ENCODE measurements around the gene IL11. TPM values are rescaled to one million over a fixed set of nuclear protein-coding genes. Genes with fewer than 3 reads are reported as not detected.

IL11 gene
- total and polyA plus RNA-seq, 4 donors, result 0.26 to 0.74 (median 0.41) TPM; not detected in 1

DNA sequence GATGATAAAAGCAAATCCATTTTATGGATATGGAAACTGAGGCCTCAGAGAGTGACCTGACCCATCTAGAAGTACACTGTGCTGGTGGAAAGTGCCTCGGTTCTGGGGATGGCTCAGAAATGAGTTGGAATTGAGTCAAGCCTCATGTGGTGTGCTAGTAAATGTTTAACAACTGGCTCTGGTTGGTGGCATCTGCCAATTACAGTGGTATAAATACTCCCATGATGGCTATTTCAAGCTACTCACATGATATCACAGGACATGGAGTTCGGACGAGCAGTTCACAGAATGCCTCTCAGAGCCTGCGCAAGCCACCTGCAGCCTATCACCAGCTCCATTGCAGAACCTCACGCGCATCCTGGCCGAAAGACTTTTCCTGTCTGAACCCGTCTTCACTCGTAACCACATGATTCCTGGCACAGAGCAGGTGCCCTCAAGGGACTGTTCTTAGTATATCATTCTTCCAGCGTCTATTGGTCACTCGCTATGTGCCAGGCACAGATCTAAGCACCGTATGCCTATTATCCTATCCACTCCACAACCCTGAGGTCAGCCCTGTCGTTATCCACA is 54.2 kb downstream of the IL11 start:
- Histone ChIP-seq H3K27ac (ENCODE audit: low read depth in 1 of 2, low read length in 1 of 2) (no peak overlapping the region), H3K4me3 (no peak overlapping the region), H3K9me3 (ENCODE audit: control insufficient read depth in 4 of 4, insufficient read depth in 3 of 4, low read length in 3 of 4) (peaks cover 0 to 2% (median 0%) of the 10 kb centered on the region in 4 donors), H3K27me3 (ENCODE audit: control insufficient read depth in 3 of 3, insufficient read depth in 3 of 3, low read length in 2 of 3) (no peaks in the 10 kb centered on the region), H3K4me1 (ENCODE audit: control insufficient read depth in 5 of 5, insufficient read depth in 5 of 5, low read length in 5 of 5) (no peaks in the 10 kb centered on the region), H3K9ac (ENCODE audit: insufficient read depth in 1 of 2, low read length in 2 of 2) (no peak overlapping the region), H3K36me3 (ENCODE audit: control insufficient read depth in 4 of 4, insufficient read depth in 4 of 4, low read length in 4 of 4) (peaks cover 0 to 6% (median 0%) of the 10 kb centered on the region in 4 donors)
- no peak for ATAC-seq (ENCODE audit: insufficient read depth, low FRiP score)
- DNase-seq, result no peak
- TF ChIP-seq, protein P1, sequence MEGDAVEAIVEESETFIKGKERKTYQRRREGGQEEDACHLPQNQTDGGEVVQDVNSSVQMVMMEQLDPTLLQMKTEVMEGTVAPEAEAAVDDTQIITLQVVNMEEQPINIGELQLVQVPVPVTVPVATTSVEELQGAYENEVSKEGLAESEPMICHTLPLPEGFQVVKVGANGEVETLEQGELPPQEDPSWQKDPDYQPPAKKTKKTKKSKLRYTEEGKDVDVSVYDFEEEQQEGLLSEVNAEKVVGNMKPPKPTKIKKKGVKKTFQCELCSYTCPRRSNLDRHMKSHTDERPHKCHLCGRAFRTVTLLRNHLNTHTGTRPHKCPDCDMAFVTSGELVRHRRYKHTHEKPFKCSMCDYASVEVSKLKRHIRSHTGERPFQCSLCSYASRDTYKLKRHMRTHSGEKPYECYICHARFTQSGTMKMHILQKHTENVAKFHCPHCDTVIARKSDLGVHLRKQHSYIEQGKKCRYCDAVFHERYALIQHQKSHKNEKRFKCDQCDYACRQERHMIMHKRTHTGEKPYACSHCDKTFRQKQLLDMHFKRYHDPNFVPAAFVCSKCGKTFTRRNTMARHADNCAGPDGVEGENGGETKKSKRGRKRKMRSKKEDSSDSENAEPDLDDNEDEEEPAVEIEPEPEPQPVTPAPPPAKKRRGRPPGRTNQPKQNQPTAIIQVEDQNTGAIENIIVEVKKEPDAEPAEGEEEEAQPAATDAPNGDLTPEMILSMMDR (IDR thresholded peaks at IDR 0.05; ENCODE audit: control extremely low read depth, extremely low read depth), result no peak
- WGBS, 2 donors, result 76 to 87% methylated on average over 13 of the region's 13 CpGs

DNA sequence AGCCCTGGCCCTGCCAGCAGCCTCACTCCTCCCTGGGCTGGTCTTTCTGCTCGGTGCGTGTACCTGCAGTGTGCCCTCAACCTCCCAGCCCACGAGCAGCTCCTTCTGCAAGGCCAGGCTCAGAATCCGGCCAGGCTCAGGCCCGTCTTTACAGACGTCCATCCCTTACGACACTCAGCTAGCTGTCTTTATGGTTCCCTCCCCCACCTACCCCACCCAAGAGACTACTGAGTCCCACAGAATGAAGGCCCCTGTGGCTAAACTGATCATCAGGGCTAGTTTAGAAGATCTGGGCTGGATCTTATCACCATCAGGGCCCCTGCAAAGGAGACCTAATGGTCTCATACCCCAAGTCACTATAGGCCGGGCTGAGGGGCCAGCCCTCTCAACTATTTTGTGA is 55.9 kb downstream of the IL11 start:
- Histone ChIP-seq H3K4me1 (ENCODE audit: control insufficient read depth in 5 of 5, insufficient read depth in 5 of 5, low read length in 5 of 5) (no peaks in the 10 kb centered on the region), H3K9me3 (ENCODE audit: control insufficient read depth in 4 of 4, insufficient read depth in 3 of 4, low read length in 3 of 4) (peaks cover 0 to 2% (median 0%) of the 10 kb centered on the region in 4 donors), H3K9ac (ENCODE audit: insufficient read depth in 1 of 2, low read length in 2 of 2) (no peak overlapping the region), H3K27me3 (ENCODE audit: control insufficient read depth in 3 of 3, insufficient read depth in 3 of 3, low read length in 2 of 3) (no peaks in the 10 kb centered on the region), H3K27ac (ENCODE audit: low read depth in 1 of 2, low read length in 1 of 2) (no peak overlapping the region), H3K36me3 (ENCODE audit: control insufficient read depth in 4 of 4, insufficient read depth in 4 of 4, low read length in 4 of 4) (peaks cover 0 to 6% (median 2%) of the 10 kb centered on the region in 4 donors), H3K4me3 (no peak overlapping the region)
- TF ChIP-seq, protein P1 (IDR thresholded peaks at IDR 0.05; ENCODE audit: control extremely low read depth, extremely low read depth), result no peak
- no peak for ATAC-seq (ENCODE audit: insufficient read depth, low FRiP score)
- DNase-seq, result no peak
- WGBS, 2 donors, result 87 to 90% methylated on average over 8 of the region's 8 CpGs

Other genes with a start within 250 kb of the IL11 start
- gene TNNT1, start 221.3 kb downstream of the IL11 start, total RNA-seq, result 1 to 10 TPM; 1.5 to 4.1 TPM
- 1 to 10 TPM; 1.2 to 5.2 TPM for gene TNNT1, start 221.3 kb downstream of the IL11 start, polyA plus RNA-seq
- gene TNNI3, start 212.7 kb downstream of the IL11 start, total RNA-seq, result 1 to 10 TPM; 4.4 to 4.8 TPM
- 1 to 10 TPM; 1.2 to 2.2 TPM for gene TNNI3, start 212.7 kb downstream of the IL11 start, polyA plus RNA-seq
- 10 to 100 TPM; 16.4 to 52.3 TPM for gene DNAAF3, start 203.8 kb downstream of the IL11 start, total RNA-seq
- 10 to 100 TPM; 10.9 to 11.0 TPM for gene DNAAF3, start 203.8 kb downstream of the IL11 start, polyA plus RNA-seq
- under 1 TPM; 0.06 to 0.40 TPM for gene SYT5, start 190.2 kb downstream of the IL11 start, total RNA-seq
- under 1 TPM in 1 of 2 donors, not detected in 1; 0.33 TPM for gene SYT5, start 190.2 kb downstream of the IL11 start, polyA plus RNA-seq
- gene PTPRH, start 161.0 kb downstream of the IL11 start, total RNA-seq, result 1 to 10 TPM in 1 of 2 donors, under 1 TPM in 1; 0.37 to 1.3 TPM
- under 1 TPM; 0.22 to 0.65 TPM for gene PTPRH, start 161.0 kb downstream of the IL11 start, polyA plus RNA-seq
- gene TMEM86B, start 141.7 kb downstream of the IL11 start, total RNA-seq, result 1 to 10 TPM; 1.8 to 4.7 TPM
- gene TMEM86B, start 141.7 kb downstream of the IL11 start, polyA plus RNA-seq, result 1 to 10 TPM; 3.9 to 5.3 TPM
- 10 to 100 TPM; 37.3 to 86.3 TPM for gene PPP6R1, start 111.4 kb downstream of the IL11 start, total RNA-seq
- 10 to 100 TPM; 37.8 to 58.4 TPM for gene PPP6R1, start 111.4 kb downstream of the IL11 start, polyA plus RNA-seq
- gene HSPBP1, start 90.4 kb downstream of the IL11 start, total RNA-seq, result 10 to 100 TPM; 19.3 to 53.1 TPM
- 10 to 100 TPM; 50.2 to 62.2 TPM for gene HSPBP1, start 90.4 kb downstream of the IL11 start, polyA plus RNA-seq
- gene BRSK1, start 86.5 kb downstream of the IL11 start, total RNA-seq, result 1 to 10 TPM; 2.1 to 6.4 TPM
- under 1 TPM; 0.53 to 0.94 TPM for gene BRSK1, start 86.5 kb downstream of the IL11 start, polyA plus RNA-seq
- 10 to 100 TPM in 1 of 2 donors, 1 to 10 TPM in 1; 2.3 to 20.6 TPM for gene TMEM150B, start 45.1 kb downstream of the IL11 start, total RNA-seq
- 10 to 100 TPM; 13.4 to 23.0 TPM for gene TMEM150B, start 45.1 kb downstream of the IL11 start, polyA plus RNA-seq
- gene KMT5C, start 30.6 kb downstream of the IL11 start, total RNA-seq, result 10 to 100 TPM; 14.1 to 16.5 TPM
- 10 to 100 TPM in 1 of 2 donors, 1 to 10 TPM in 1; 6.7 to 10.9 TPM for gene KMT5C, start 30.6 kb downstream of the IL11 start, polyA plus RNA-seq
- 1 to 10 TPM in 1 of 2 donors, not detected in 1; 1.4 TPM for gene COX6B2, start 15.7 kb downstream of the IL11 start, total RNA-seq
- gene COX6B2, start 15.7 kb downstream of the IL11 start, polyA plus RNA-seq, result under 1 TPM; 0.16 to 0.50 TPM
- under 1 TPM in 1 of 2 donors, not detected in 1; 0.09 TPM for gene GARIN5B, start 7.2 kb downstream of the IL11 start, total RNA-seq
- gene GARIN5B, start 7.2 kb downstream of the IL11 start, polyA plus RNA-seq, result not detected
- gene TMEM190, start 6.4 kb upstream of the IL11 start, total RNA-seq, result 100 to 1,000 TPM in 1 of 2 donors, 10 to 100 TPM in 1; 14.3 to 106 TPM
- 10 to 100 TPM; 56.2 to 68.8 TPM for gene TMEM190, start 6.4 kb upstream of the IL11 start, polyA plus RNA-seq
- 10 to 100 TPM in 1 of 2 donors, under 1 TPM in 1; 0.43 to 31.0 TPM for gene TMEM238, start 13.8 kb upstream of the IL11 start, total RNA-seq
- under 1 TPM; 0.76 to 0.89 TPM for gene TMEM238, start 13.8 kb upstream of the IL11 start, polyA plus RNA-seq
- gene RPL28, start 15.5 kb upstream of the IL11 start, total RNA-seq, result 1,000 to 10,000 TPM in 1 of 2 donors, 100 to 1,000 TPM in 1; 272 to 1,742 TPM
- gene RPL28, start 15.5 kb upstream of the IL11 start, polyA plus RNA-seq, result 1,000 to 10,000 TPM; 1,460 to 3,086 TPM
- gene UBE2S, start 37.3 kb upstream of the IL11 start, total RNA-seq, result 10 to 100 TPM; 22.8 to 25.6 TPM
- gene UBE2S, start 37.3 kb upstream of the IL11 start, polyA plus RNA-seq, result 10 to 100 TPM; 11.3 to 17.3 TPM
- under 1 TPM; 0.03 to 0.14 TPM for gene SHISA7, start 72.8 kb upstream of the IL11 start, total RNA-seq
- gene SHISA7, start 72.8 kb upstream of the IL11 start, polyA plus RNA-seq, result not detected
- 10 to 100 TPM; 34.9 to 63.2 TPM for gene ISOC2, start 91.2 kb upstream of the IL11 start, total RNA-seq
- 10 to 100 TPM; 68.6 to 85.0 TPM for gene ISOC2, start 91.2 kb upstream of the IL11 start, polyA plus RNA-seq
- not detected for gene C19orf85, start 94.3 kb upstream of the IL11 start, total RNA-seq
- gene C19orf85, start 94.3 kb upstream of the IL11 start, polyA plus RNA-seq, result not detected
- 10 to 100 TPM in 1 of 2 donors, 1 to 10 TPM in 1; 2.0 to 12.3 TPM for gene ZNF628, start 106.2 kb upstream of the IL11 start, total RNA-seq
- 1 to 10 TPM; 7.5 to 8.0 TPM for gene ZNF628, start 106.2 kb upstream of the IL11 start, polyA plus RNA-seq
- gene NAT14, start 114.7 kb upstream of the IL11 start, total RNA-seq, result 10 to 100 TPM; 17.7 to 43.9 TPM
- 10 to 100 TPM; 22.6 to 46.2 TPM for gene NAT14, start 114.7 kb upstream of the IL11 start, polyA plus RNA-seq
- gene SSC5D, start 118.0 kb upstream of the IL11 start, total RNA-seq, result 1 to 10 TPM; 6.8 to 8.4 TPM
- 1 to 10 TPM in 1 of 2 donors, under 1 TPM in 1; 0.66 to 2.1 TPM for gene SSC5D, start 118.0 kb upstream of the IL11 start, polyA plus RNA-seq
- under 1 TPM in 1 of 2 donors, not detected in 1; 0.31 TPM for gene SBK2, start 166.7 kb upstream of the IL11 start, total RNA-seq
- gene SBK2, start 166.7 kb upstream of the IL11 start, polyA plus RNA-seq, result not detected
- 1 to 10 TPM in 1 of 2 donors, not detected in 1; 1.2 TPM for gene SBK3, start 175.1 kb upstream of the IL11 start, total RNA-seq
- under 1 TPM in 1 of 2 donors, not detected in 1; 0.81 TPM for gene SBK3, start 175.1 kb upstream of the IL11 start, polyA plus RNA-seq
- 10 to 100 TPM in 1 of 2 donors, 1 to 10 TPM in 1; 4.3 to 20.8 TPM for gene ZNF579, start 210.4 kb upstream of the IL11 start, total RNA-seq
- gene ZNF579, start 210.4 kb upstream of the IL11 start, polyA plus RNA-seq, result 10 to 100 TPM in 1 of 2 donors, 1 to 10 TPM in 1; 6.5 to 13.6 TPM
- gene FIZ1, start 229.1 kb upstream of the IL11 start, total RNA-seq, result 10 to 100 TPM in 1 of 2 donors, 1 to 10 TPM in 1; 5.6 to 17.6 TPM
- 10 to 100 TPM in 1 of 2 donors, 1 to 10 TPM in 1; 7.5 to 12.3 TPM for gene FIZ1, start 229.1 kb upstream of the IL11 start, polyA plus RNA-seq
- 10 to 100 TPM; 12.6 to 26.3 TPM for gene ZNF524, start 229.8 kb upstream of the IL11 start, total RNA-seq
- 10 to 100 TPM; 30.1 to 62.5 TPM for gene ZNF524, start 229.8 kb upstream of the IL11 start, polyA plus RNA-seq
- gene ZNF865, start 235.2 kb upstream of the IL11 start, total RNA-seq, result 10 to 100 TPM in 1 of 2 donors, 1 to 10 TPM in 1; 5.1 to 19.3 TPM
- 10 to 100 TPM in 1 of 2 donors, 1 to 10 TPM in 1; 8.4 to 11.7 TPM for gene ZNF865, start 235.2 kb upstream of the IL11 start, polyA plus RNA-seq